ENCODE results near the gene PAFAH1B1.

- TF ChIP-seq CTCF (IDR thresholded peaks at IDR 0.05) (no peak), POLR2AphosphoS5 (IDR thresholded peaks at IDR 0.05) (no peak)
Observed at GRCh38 chr17:2689411-2690164, 96.1 kb downstream of the PAFAH1B1 start.

Measured in transverse colon (tissue), 4 donors.